Transverse colon (tissue), 4 donors: ENCODE data around the gene NLGN1.

Experiments used
- POLR2A ChIP-seq: fragments of 450-650 bp; IDR thresholded peaks from one replicate; pipeline ENCODE4 v1.6.1; 2016; ENCODE audit warnings: antibody characterized with exemption, mild to moderate bottlenecking, moderate library complexity
- POLR2AphosphoS5 ChIP-seq, 3 donors: sonication (generic); formaldehyde crosslinking; IDR thresholded peaks; one replicate each; pipeline ENCODE4 v1.6.1; 2016; ENCODE audit warnings: antibody characterized with exemption in 3 of 3
- TF ChIP-seq, protein P1 (sequence below), 5 experiments: fragments of 200-600 bp in 3 of 5; fragments of 450-650 bp in 2 of 5; sonication (generic) in 3 of 5; IDR thresholded peaks; 1 replicate in 2 of 5; 2 replicates in 3 of 5; pipeline ENCODE4 v1.5.1; 2016 to 2017; ENCODE audit warnings: antibody characterized with exemption in 5 of 5, inconsistent platforms in 3 of 5, mild to moderate bottlenecking in 2 of 5, moderate library complexity in 1 of 5

- TF ChIP-seq, protein P1, sequence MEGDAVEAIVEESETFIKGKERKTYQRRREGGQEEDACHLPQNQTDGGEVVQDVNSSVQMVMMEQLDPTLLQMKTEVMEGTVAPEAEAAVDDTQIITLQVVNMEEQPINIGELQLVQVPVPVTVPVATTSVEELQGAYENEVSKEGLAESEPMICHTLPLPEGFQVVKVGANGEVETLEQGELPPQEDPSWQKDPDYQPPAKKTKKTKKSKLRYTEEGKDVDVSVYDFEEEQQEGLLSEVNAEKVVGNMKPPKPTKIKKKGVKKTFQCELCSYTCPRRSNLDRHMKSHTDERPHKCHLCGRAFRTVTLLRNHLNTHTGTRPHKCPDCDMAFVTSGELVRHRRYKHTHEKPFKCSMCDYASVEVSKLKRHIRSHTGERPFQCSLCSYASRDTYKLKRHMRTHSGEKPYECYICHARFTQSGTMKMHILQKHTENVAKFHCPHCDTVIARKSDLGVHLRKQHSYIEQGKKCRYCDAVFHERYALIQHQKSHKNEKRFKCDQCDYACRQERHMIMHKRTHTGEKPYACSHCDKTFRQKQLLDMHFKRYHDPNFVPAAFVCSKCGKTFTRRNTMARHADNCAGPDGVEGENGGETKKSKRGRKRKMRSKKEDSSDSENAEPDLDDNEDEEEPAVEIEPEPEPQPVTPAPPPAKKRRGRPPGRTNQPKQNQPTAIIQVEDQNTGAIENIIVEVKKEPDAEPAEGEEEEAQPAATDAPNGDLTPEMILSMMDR (IDR thresholded peaks at IDR 0.05) = no peak
- no peak for TF ChIP-seq POLR2AphosphoS5 (IDR thresholded peaks at IDR 0.05)
- TF ChIP-seq POLR2A = no peak
Measured at GRCh38 chr3:173639098-173639497, 241.6 kb downstream of the NLGN1 start.
